Testis (tissue), 2 donors: ENCODE data around the gene TFEB.

Experiments used
- POLR2A ChIP-seq: fragments of 450-650 bp; IDR thresholded peaks from one replicate; pipeline ENCODE4 v1.6.1; 2017; ENCODE audit warnings: antibody characterized with exemption, mild to moderate bottlenecking, moderate library complexity
- TF ChIP-seq, protein P1 (sequence below), 3 experiments: fragments of 450-650 bp in 2 of 3; fragments of 200-600 bp in 1 of 3; sonication (generic) in 1 of 3; IDR thresholded peaks; one replicate each; pipeline ENCODE4 v1.5.1; 2016 to 2019; ENCODE audit warnings: antibody characterized with exemption in 3 of 3, mild to moderate bottlenecking in 2 of 3, moderate library complexity in 1 of 3

DNA sequence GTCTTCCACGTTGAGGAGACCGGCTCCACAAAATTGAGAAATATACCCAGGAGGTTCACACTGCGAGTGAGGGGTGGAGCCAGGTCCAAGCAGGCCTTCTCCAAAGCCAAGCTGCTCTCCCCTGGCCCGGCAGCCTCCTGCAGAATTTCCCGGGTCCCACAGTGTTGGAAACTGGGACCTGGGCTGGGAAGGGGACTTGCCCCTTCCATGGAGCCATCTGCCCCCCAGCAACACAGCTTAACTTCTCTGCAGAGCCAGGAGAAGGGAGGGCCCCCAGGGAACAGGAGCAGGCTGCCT is 61.8 kb downstream of the TFEB start:
- TF ChIP-seq, protein P1, sequence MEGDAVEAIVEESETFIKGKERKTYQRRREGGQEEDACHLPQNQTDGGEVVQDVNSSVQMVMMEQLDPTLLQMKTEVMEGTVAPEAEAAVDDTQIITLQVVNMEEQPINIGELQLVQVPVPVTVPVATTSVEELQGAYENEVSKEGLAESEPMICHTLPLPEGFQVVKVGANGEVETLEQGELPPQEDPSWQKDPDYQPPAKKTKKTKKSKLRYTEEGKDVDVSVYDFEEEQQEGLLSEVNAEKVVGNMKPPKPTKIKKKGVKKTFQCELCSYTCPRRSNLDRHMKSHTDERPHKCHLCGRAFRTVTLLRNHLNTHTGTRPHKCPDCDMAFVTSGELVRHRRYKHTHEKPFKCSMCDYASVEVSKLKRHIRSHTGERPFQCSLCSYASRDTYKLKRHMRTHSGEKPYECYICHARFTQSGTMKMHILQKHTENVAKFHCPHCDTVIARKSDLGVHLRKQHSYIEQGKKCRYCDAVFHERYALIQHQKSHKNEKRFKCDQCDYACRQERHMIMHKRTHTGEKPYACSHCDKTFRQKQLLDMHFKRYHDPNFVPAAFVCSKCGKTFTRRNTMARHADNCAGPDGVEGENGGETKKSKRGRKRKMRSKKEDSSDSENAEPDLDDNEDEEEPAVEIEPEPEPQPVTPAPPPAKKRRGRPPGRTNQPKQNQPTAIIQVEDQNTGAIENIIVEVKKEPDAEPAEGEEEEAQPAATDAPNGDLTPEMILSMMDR (IDR thresholded peaks at IDR 0.05) = no peak
- no peak for TF ChIP-seq POLR2A
